ENCODE results near the gene CHERP.
"Not testable (repeated sequence)": the region's sequence is repeated elsewhere in the genome, so short reads cannot be mapped to it uniquely, and the experiment has no call there.

Gene CHERP

GRCh38 chr19:16576690-16577530, 34.7 kb upstream of the CHERP start:
- DNase-seq (ENCODE audit: low read depth): no peak

DNA sequence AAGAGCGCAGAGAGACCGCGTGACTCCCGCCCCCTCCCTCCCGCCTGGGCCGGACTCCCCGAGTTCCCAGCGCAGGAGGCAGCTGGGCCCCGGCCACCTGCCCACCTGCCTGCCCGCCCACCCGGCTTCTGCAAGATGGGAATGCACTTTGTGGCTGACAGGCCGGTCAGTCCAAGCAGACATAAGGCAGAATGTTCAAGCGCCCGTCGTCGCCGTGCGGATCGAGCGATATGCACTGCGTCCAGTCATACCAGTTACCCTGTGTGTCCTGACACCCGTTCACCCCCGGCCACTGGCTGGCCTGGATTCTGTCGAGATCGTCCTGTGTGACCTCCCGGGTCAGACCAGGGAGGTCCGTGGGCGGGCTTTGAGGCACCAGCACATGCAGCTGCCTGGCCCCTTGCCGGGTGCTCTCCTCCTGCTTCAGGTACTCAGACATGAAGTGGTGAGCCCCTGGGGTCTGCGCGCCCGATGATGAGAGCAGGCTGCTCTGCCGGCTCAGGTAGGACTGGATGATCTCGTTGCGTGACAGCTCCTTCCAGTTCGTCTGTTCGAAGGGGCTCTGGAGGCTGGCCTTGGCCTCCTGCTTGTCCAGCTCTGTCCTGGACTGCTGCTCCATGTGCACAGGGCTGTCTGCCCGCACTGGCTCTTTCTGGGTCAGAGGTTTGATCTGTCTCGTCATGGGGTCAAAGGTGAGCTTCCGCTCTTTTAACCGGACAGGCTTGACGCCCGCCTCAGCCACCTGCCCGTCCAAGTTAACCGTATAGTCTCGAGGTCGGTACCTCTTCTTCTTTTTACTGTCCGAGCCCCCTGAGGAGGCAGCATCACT, 33.8 kb upstream of the CHERP start:
- no peak for DNase-seq (ENCODE audit: low read depth)

DNA sequence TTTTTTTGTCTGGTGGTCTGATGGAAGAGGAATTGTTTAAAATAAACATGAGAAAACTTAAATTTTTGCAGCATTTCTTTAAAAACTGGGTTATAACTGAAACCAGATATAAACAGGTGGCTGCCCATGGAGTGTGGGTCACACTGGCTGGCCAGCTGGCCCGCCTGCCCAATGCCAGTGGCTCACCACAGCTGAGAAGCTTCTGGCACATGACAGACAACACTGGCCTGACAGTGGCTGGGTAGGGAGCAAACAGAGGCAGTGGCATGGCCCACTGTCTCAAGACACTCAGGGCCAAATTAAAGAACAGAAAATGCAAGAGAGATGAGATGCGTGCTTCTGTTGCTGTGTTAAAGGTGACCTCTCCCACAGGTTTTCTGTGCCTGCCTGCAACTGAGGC, 33.0 kb upstream of the CHERP start:
- no peak for DNase-seq (ENCODE audit: low read depth)

- DNase-seq (ENCODE audit: low read depth): no peak
Measured at GRCh38 chr19:16573925-16574324, 31.7 kb upstream of the CHERP start.

GRCh38 chr19:16573296-16573695, 31.1 kb upstream of the CHERP start:
- DNase-seq (ENCODE audit: low read depth): no peak

DNA sequence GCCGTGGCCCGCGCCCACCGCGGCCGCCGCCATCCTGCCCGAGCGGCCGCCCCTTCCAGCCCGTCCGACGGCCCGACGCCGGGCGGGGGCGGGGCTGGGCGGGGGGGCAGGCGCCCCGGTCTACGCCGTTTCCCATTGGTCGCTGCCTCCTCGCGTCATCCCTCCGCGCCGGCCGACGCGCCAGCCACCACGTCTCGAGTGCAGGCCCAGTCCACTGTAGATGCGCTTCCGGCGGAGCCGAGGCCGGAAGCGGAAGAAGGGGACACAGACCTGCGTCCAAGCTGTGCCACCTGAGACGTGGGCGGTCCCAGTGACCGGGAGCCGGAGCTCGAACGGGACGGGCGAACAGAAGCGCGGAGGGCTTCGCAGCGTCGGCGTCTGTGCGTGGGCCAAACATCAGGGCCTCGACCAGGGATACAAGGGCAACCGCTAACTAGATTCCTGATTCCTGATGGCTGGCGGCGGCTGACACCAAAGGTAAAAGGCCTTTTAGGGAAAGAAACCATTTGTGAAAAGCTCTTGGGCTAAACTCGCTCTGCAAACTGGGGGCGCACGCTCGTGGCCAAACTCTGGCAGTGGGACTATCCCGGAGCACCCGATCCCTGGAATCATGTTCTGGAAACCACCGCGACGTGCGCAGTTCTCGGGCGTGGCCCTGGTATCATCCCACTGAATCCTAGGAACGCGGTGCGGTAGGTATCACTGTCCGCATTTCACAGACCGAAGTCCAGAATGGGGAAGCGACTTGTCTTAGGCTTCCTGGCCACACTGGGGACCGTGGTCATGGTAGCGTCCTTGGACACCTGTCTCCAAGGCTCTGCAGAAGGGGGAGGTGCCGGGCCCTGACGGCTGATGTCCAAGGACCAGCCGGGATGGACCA, 30.3 kb upstream of the CHERP start, which contains the start of gene SLC35E1:
SLC35E1 (minus strand) TSS at position 84 of the 880 bp plus-strand sequence; CDS start at position 33, 51 bp downstream.
- peak; percentile 78 for DNase-seq (ENCODE audit: low read depth)

GRCh38 chr19:16571822-16572331, 29.6 kb upstream of the CHERP start:
- no peak for DNase-seq (ENCODE audit: low read depth)

DNA sequence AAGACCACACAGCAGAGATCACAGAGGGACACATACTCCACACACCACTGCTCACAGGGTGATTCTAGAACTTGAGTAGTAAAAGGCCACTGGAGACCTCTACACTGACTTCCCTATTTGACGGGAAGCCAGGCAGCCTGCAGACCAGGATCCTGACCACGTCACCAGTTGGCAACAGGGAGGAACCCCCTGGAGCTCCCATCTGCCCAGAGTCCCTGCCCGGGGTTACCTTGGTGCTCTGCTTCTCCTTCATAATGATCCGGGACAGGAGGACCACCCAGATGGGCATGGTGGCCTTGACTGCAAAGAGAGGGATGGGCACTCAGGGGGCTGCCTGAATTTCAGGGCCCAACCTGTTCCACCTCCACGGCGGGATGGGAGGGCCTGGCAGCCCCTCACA, 29.0 kb upstream of the CHERP start:
- DNase-seq (ENCODE audit: low read depth): no peak

DNA sequence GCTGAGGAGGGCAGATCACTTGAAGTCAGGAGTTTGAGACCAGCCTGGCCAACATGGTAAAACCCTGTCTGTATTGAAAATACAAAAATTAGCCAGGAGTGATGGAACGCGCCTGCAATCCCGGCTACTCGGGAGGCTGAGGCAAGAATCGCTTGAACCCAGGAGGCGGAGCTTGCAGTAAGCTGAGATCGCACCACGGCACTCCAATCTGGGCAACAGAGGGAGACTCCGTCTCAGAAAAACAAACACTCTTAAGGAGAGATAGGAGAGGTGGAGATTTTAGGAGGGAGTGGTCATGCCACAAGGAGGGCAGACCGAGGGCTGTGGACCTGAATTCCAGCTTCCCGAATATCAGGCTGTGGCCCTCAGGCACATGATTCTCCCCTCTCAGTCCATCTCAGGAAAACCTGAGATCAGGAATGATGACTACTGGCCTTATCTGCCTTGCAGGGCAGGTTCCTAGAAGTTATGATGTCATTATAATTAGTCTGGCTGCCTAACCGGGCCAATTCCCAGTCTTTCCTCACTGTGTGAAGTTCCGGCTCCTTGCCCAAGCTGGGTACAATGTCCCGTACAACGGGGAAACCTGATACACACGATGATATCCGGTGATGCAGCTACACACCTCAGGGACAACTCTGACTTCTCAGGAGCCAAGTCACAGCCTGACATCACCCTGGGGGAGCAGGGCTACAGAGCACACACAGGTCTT, 27.5 kb upstream of the CHERP start:
- no peak for DNase-seq (ENCODE audit: low read depth)

- no peak for DNase-seq (ENCODE audit: low read depth)
Measured at GRCh38 chr19:16566702-16567101, 24.5 kb upstream of the CHERP start.

DNA sequence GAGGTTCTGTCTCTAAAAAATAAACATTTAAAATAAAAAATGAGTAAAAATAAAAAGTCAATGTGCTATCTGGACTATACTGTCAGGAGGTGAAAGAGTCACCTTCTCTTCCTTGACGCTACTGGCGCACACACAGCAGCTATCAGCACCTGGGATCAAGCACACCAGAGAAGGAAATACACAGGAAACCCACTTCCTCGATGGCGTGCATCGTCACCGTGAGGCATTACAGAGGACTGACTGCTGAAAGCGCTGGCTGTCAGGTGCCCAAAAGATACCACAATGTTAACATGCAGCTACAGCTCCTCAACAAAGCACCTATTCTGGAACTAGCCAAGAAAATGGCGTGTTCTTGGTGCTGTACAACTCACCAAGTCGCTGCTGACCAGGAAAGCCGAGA, 23.9 kb upstream of the CHERP start:
- DNase-seq (ENCODE audit: low read depth): peak; percentile 59

- no peak for DNase-seq (ENCODE audit: low read depth)
Measured at GRCh38 chr19:16564842-16565241, 22.6 kb upstream of the CHERP start.

GRCh38 chr19:16562608-16563025, 20.4 kb upstream of the CHERP start:
- DNase-seq (ENCODE audit: low read depth): no peak

- no peak for DNase-seq (ENCODE audit: low read depth)
Measured at GRCh38 chr19:16561382-16561781, 19.1 kb upstream of the CHERP start.

DNA sequence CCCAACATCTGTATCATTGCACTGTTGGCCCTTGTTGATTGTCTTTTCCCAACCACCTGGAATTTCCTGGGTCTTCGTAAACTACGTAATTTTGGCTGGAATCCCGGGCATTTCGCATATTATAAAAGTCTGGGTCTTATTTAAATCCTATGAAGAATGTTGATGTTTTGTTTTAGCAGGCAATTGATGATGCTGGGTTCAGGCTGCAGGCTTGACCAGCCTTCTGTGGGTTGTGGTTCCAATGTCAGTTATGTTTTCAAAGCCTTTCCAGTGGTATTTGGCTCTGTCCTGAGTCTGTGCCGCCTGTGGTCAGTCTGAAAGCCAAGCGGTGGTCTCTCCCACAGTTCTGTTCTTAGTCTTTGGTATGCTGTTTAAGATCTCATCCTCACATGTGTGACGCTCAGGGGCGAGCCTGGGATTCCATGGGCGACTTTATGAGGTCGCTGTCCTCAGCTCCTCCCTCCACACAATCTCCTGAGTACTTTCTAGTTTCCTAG, 17.6 kb upstream of the CHERP start:
- no peak for DNase-seq (ENCODE audit: low read depth)

GRCh38 chr19:16554776-16555175, 12.5 kb upstream of the CHERP start:
- DNase-seq (ENCODE audit: low read depth): no peak

DNA sequence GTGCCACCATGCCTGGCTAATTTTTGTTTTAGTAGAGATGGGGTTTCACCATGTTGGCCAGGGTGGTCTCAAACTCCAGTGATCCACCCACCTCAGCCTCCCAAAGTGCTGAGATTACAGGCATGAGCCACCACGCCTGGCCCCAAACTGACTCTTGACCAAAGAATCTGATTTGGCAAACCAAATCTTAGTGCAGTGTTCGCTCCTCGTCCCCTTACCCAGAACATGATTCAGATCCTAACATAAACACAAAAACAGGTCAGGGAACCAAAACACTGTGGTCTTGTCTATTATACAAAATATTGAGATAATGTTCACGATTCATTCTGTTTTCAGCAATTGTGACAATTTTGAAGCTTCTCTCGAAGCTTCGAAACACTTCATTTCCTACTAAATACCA, 9.7 kb upstream of the CHERP start:
- not testable (repeated sequence) for DNase-seq (ENCODE audit: low read depth)

DNA sequence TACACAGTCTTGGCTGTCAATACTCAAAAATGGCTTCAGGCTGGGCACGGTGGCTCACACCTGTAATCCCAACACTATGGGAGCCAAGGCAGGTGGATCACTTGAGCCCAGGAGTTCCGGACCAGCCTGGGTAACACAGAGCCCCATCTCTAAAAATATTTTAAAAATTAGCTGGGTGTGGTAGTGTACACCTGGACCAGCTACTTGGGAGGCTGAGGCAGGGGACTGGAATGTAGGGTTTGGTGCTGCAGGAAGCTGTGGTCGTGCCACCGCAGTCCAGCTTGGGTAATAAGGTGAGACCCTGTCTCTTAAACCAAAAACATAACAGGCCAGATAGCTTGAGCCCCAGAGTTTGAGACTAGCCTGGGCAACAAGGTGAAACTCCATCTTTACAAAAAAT, 6.7 kb upstream of the CHERP start:
- no peak for DNase-seq (ENCODE audit: low read depth)

DNA sequence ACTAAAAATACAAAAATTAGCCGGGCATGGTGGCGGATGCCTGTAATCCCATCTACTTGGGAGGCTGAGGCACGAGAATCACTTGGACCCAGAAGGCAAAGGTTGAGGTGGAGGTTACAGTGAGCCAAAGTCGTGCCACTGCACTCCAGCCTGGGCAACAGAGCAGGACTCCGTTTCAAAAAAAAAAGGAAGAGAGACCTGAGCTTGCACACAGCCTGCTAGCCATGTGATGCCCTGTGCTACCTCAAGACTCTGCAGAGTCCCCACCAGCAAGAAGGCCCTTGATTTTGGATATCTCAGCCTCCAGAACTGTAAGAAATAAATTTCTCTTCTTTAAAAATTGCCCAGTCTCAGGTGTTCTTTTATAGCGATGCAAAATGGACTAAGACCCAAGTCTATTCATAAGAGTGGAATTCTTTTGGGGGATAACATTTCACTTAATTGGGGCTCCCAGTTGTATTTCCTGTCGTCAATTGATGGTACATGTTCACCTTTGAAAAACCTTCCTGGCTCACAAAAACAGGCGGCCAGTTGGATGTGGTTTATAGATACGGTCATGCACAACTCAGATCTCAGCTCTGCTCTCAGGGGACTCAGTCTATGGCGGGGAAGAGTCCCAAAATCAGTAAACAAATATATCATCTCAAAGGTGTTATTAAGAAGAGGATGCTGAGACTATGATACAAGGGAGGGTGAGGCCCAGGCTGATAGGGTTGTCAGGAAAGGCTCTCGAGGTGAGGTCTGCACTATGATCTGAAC, 2.4 kb upstream of the CHERP start:
- no peak for DNase-seq (ENCODE audit: low read depth)

DNA sequence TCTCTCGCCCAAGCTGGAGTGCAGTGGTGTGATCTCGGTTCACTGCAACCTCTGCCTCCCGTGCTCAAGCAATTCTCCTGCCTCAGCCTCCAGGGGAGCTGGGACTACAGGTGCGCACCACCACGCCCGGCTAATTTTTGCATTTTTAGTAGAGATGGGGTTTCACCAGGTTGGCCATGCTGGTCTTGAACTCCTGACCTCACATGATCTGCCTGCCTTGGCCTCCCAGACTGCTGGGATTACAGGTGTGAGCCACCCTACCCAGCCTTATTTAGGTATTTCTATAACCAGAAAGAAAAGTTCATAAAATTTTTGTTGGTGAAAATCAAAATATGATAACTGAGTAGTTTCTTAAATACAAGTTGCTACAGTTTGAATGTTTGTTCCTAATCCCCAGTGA, 1.5 kb upstream of the CHERP start:
- DNase-seq (ENCODE audit: low read depth): not testable (repeated sequence)
